ENCODE data around the gene RAB35.
A peak's percentile ranks its signal among the peaks of the same experiment; 100 is the strongest.

RAB35 gene

DNA sequence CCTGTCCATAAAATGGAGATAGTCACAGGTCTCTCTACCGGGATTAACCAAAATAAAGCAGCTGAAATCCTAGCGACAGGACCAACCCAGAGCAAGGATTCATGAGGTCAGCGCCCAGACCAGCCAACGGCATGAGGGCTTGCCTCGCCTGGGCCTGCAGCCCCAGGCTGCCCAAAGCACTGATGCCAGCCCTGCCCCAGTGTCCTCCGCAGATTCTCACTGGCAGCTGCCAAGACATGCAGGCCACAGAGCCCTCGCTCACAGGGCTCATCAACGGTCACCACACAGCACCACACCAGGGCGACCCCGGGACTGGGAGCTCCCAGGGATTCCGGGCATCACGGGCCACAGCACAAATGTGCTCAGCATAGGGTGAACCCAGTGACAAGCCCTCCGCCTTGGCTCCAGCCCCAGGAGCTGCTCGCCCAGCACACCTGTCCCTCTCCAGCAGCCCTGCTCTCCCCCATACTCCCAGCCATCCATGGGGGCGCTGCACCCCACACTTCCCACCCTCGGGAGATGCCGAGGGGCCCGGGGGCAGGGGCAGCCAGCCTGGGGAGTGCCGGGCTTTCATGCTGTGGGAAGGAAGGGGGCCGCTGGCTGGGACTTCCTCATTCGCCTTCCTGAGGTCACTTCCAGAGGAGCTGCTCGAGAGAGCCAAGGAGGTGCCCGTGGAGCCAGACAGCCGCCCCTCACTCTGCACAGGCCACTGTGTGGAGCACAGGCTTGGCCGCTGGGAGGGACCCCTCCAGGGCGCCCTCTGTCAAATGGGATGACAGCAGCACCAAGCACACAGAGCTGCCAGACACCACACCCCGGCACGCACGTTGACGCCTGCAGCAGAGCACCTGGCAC is 14.1 kb downstream of the RAB35 start:
- no peak for DNase-seq

DNA sequence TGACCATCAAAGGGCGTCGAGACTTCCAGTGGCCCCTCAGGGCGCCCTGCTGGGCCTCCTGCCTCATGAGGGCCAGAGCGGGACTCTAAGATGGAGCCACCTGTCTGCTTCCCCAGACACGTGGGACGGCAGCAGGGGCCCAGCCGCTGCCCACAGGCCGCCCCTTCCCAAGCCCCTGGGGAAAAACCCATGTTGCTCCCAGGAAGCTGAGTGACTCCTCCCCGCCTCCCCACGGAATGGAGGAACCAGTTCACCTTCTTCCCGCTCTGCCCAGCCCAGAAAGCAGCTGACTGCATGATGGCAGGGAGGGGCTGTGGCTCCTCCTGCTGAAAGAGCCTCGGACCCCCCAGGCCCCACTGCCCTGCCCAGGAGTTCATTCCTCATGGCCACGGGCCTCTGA is 14.9 kb downstream of the RAB35 start:
- no peak for DNase-seq

- no peak for DNase-seq
These were observed 15.4 kb downstream of the RAB35 start for GRCh38 chr12:120101182-120101581.

DNA sequence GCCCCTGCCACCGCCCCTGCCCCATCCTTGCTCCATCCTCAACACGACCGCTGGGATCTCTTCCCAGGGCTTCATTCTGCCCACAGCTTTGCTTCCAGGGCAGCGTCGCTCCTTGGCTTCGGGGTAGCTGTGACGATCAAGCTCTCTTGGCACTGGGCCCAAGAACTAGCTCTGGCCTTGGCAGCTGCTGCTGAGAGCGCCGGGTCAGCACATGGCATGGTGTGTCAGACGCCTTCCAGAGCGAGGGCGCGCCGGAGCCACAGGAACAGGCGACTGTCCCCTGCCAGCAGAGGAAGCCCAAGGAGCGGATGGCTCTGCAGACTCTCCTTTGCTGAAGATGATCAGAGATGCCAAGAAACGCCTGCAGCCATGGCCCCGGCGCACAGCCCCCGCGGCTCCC is 15.9 kb downstream of the RAB35 start:
- no peak for DNase-seq

GRCh38 chr12:120099738-120100137 is 16.8 kb downstream of the RAB35 start:
- DNase-seq, result no peak

GRCh38 chr12:120098756-120099470 is 17.6 kb downstream of the RAB35 start:
- DNase-seq, result no peak

DNA sequence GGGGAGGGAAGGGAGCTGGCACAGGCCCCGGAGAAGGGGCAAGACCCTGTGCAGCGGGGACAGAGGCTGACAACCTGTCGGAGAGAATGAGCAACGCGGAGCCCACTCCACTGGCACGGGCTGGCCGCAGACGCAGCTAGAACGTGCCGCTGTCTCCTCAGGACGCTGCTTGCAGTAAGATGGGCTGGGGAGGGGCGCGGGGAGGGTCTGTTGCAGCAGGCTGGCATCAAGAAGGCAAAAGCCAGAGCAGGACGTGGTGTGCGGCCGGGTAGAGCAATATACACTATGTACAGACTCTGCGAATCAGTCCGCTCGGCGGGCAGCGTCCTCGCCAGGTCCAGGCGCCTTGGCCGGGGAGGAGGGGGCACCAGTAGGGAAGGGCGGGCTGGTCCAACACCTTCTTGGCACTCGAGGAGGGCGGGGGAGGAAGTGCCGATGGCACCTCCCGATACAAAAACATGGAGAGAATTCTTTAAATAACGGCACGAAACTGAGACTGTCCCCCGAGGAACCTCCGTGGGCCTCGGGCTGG is 19.8 kb downstream of the RAB35 start:
- no peak for DNase-seq

GRCh38 chr12:120095736-120096135 is 20.8 kb downstream of the RAB35 start:
- no peak for DNase-seq

GRCh38 chr12:120095331-120095730 is 21.2 kb downstream of the RAB35 start:
- DNase-seq, result no peak

DNA sequence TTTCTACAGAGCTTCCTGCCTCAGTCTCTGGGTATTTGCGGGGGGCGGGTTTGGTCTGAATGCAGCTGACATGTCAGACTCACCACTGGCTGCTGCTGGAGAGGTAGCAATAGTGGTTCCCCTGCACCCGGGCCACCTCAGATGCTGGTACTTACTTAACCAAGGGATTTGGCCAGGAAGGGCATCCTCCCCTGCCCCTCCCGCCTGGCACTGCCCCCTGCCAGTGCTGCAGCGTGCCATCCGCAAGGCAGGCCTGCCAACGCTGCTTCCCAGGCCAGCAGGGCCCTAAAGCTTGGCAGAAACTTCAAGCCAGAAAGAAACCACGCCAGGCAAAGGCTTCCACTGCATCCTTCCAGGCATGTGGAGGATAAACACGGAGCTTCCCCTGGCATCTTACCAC is 22.1 kb downstream of the RAB35 start:
- DNase-seq, result no peak

- DNase-seq, result no peak
These were observed 22.8 kb downstream of the RAB35 start for GRCh38 chr12:120093592-120094355.

DNA sequence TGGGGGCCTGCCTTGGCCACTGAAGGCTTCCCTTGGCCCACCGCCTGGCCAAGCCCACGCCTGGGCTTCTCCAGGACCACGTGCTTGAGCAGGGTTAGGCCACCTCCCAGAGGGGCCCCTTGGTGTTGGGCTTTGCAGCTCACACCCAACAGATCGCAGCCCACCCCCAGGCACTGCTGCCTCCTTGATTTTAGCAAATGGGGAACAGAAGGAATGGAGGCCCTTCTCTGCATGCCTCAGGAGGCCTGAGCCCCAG is 23.3 kb downstream of the RAB35 start:
- no peak for DNase-seq

DNA sequence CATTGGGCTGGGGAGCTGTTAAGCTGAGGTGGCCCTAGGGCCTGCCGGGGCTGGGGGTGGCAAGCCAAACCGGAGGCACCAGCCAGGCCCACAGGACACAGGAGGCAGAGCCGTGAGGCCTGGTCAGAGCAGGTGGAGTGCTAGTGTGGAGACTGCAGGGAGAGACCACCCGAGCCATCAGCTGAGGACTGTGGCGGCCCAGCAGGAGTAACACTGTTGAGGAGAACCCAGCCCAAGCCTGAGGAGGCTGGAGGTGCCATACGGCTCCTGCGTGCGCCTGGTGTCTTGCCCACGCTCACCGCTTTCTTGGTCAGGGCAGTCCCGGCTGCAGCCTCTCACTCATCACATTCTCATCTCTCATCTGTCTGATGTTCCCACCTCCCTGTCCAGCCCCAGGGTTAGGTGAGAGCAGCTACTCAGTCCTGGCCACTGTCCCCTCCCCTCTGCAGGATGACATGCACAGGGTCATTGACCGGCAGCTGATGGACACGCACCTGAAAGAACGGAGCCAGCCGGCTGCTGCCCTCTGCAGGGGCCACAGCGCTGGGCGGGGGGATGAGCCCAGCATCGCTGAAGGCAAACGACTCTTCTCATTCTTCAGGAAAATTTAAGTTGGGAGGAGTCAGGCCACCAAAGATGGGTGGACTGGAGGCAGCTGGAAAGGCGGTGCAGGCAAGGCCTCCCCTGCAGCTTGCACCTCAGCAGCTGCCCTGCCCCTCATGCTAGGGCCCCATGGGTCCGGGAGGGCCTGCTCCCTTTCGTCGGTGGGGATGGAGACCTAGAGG is 23.8 kb downstream of the RAB35 start:
- no peak for DNase-seq

DNA sequence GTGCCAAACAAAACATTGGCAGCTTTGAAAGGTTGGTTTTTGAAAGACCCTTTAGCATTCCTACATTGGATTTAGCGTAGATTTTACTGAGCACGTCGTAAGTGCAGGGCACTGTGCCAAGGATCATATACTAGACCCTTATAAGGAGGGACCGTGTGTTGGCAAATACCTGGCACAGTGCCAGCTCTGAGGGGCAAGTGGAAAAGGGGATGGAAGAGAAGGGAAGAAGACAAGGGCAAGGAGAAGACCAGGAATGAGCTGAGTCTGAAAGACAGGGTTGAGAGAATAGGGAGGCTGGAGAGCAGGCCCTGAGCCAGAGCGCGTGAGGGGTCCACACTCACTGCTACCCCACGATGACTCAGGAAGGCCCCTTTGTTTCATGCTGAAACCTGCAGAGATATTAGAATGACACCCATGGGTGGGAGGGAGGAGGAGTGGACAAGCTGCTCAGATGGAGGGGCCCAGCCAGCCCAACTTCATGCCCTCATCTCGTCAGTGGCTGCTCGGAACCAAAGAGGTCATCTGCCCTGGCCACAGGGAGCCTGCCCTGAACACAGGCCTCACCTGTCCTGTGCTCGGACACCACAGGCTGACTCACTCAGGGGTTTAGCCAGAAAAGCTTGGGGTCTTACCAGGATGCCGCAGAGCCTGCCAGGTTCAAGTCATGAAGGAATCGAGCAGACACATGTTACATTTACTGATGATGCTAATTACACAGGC is 25.0 kb downstream of the RAB35 start:
- no peak for DNase-seq

- no peak for DNase-seq
These were observed 25.8 kb downstream of the RAB35 start for GRCh38 chr12:120090626-120091295.

DNA sequence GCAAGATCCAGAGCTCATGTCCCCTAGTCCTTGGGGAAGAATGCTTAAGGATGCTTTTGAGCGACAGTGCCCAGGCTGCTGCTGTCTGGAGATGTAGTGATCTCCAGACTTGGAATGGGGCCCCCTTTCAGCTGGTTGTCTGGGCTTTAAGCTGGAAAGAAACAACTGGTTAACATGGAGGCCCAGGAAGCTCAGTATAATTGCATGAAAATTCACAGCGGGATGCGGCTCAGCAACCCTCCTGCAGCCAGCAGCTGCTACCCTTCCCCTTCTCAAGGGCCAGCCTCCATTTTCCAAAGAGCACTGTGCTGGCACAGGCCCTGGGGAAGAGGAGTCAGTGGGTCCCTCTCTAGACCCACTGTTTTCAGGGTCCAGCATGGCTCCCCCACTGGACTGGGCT is 26.3 kb downstream of the RAB35 start:
- DNase-seq, result no peak

GRCh38 chr12:120089796-120090195 is 26.8 kb downstream of the RAB35 start:
- DNase-seq, result no peak

GRCh38 chr12:120089105-120089504 is 27.4 kb downstream of the RAB35 start:
- no peak for DNase-seq

DNA sequence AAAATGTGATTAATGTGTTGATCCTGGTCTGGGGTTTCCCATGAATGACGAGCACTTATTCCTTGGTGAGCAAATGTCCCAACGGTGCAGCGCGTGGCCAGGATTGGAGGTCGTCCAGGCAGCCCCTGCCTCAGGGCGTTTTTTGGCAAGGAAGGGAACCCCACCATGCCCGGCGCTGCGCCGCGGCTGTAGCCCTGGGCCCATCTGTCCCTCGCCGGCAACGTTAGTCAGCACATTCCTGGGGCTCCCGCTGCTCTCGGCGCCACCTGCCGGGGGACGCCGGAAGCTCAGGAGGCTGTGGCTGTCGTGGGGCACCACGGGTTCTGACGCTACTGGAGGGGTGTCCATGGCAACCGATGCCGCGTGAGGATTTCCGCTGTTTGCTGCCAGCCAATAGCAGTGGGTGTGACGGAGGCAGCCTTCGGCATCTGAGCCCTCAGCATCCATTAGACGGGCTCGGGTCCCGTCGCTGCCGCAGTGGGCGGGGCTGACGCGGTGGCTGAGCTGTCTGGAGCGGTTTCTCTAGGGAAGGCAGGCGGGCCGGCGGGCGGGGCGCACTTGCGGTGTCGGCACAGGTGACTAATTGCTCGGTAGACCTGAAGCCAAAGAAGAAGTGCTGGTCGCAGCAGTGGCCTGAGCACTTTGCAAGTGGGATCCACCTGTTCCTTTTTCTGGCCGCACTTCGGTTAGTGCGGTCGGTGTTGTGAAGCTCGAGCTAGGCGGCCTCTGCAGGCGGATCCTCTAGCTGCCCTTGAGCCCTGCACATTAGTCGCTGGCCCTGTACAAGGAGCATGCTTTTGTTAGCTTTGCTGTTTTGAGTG is 29.5 kb downstream of the RAB35 start:
- peak; percentile 98 for DNase-seq

GRCh38 chr12:120085920-120086645 is 30.5 kb downstream of the RAB35 start:
- no peak for DNase-seq

Measured in GDM1 (cell line).